Measurements from ENCODE around the gene FOXA1. TPM values are rescaled to one million over a fixed set of nuclear protein-coding genes. Genes with fewer than 3 reads are reported as not detected.

FOXA1 gene
- total and polyA plus RNA-seq, 9 of the 15 experiments (the other 6 are each of a cell fraction or from before 2014, with no cell fraction given) = 0.20 to 3.0 (median 1.3) TPM

- TF ChIP-seq, protein P1, sequence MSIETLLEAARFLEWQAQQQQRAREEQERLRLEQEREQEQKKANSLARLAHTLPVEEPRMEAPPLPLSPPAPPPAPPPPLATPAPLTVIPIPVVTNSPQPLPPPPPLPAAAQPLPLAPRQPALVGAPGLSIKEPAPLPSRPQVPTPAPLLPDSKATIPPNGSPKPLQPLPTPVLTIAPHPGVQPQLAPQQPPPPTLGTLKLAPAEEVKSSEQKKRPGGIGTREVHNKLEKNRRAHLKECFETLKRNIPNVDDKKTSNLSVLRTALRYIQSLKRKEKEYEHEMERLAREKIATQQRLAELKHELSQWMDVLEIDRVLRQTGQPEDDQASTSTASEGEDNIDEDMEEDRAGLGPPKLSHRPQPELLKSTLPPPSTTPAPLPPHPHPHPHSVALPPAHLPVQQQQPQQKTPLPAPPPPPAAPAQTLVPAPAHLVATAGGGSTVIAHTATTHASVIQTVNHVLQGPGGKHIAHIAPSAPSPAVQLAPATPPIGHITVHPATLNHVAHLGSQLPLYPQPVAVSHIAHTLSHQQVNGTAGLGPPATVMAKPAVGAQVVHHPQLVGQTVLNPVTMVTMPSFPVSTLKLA (conservative IDR thresholded peaks at IDR 0.05) = no peak
- TF ChIP-seq BDP1 (IDR thresholded peaks at IDR 0.05; ENCODE audit: insufficient read depth, insufficient read length) = no peak
- no peak for TF ChIP-seq POLR2AphosphoS2 (IDR thresholded peaks at IDR 0.05; ENCODE audit: low read length)
- no peak for TF ChIP-seq ZNF717 (CRISPR knock-in tag; IDR thresholded peaks at IDR 0.05)
- no peak for TF ChIP-seq BRD9 (IDR thresholded peaks at IDR 0.05; ENCODE audit: low read depth, partially characterized antibody)
- TF ChIP-seq, protein P2, sequence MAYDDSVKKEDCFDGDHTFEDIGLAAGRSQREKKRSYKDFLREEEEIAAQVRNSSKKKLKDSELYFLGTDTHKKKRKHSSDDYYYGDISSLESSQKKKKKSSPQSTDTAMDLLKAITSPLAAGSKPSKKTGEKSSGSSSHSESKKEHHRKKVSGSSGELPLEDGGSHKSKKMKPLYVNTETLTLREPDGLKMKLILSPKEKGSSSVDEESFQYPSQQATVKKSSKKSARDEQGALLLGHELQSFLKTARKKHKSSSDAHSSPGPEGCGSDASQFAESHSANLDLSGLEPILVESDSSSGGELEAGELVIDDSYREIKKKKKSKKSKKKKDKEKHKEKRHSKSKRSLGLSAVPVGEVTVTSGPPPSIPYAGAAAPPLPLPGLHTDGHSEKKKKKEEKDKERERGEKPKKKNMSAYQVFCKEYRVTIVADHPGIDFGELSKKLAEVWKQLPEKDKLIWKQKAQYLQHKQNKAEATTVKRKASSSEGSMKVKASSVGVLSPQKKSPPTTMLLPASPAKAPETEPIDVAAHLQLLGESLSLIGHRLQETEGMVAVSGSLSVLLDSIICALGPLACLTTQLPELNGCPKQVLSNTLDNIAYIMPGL (CRISPR knock-in tag; IDR thresholded peaks at IDR 0.05) = no peak
- no peak for TF ChIP-seq ZNF408 (CRISPR knock-in tag; IDR thresholded peaks at IDR 0.05; ENCODE audit: low read depth)
Observed at GRCh38 chr14:37620856-37621255, 25.8 kb upstream of the FOXA1 start (continued).

GRCh38 chr14:37618498-37619028, 23.5 kb upstream of the FOXA1 start:
- Histone ChIP-seq H3K4me1 (replicated peaks in 1 of 2; ENCODE audit: control insufficient read depth in 2 of 2, insufficient read depth in 2 of 2, low read length in 2 of 2) (peaks cover 0 to 6% of the 10 kb centered on the region in 2 experiments; a peak in 2 of 5 replicates), H3K9ac (ENCODE audit: insufficient read depth in 1 of 2, low read depth in 2 of 2, low read length in 2 of 2) (no peak overlapping the region), H3K27ac (ENCODE audit: extremely low read depth, low read depth, low read length) (no peak overlapping the region), H2AFZ (ENCODE audit: low read depth, low read length) (no peak overlapping the region), H3K9me1 (ENCODE audit: control insufficient read depth, insufficient read depth, low read length) (no peaks in the 10 kb centered on the region), H3K79me2 (ENCODE audit: control insufficient read depth, insufficient read depth, low read length) (no peaks in the 10 kb centered on the region), H3K27me3 (ENCODE audit: control insufficient read depth in 2 of 2, insufficient read depth in 2 of 2, low read length in 2 of 2) (peaks cover 0 to 10% of the 10 kb centered on the region in 2 experiments; a peak in 3 of 5 replicates), H3K9me3 (replicated peaks; ENCODE audit: control insufficient read depth, insufficient read depth, low read depth, low read length) (no peaks in the 10 kb centered on the region), H3K36me3 (ENCODE audit: control insufficient read depth, insufficient read depth, low read length) (no peaks in the 10 kb centered on the region), H3K4me2 (ENCODE audit: insufficient read depth, low read length) (no peak overlapping the region), H3K4me3 (no peak overlapping the region), H4K20me1 (replicated peaks; ENCODE audit: control insufficient read depth, insufficient read depth, low read length) (no peaks in the 10 kb centered on the region)
- 0% methylated on average over 1 of the region's 1 CpG for whole genome bisulfite sequencing (ENCODE audit: insufficient coverage, low coverage, missing lambda C conversion rate)
- no peak for FAIRE-seq
- CTCF ChIA-PET (ENCODE audit: low intra/inter-chr PET ratio) = no interaction called here
- in situ Hi-C loops (cut with MboI) (no loop called here), intact Hi-C loops (cut with micrococcal nuclease) (no loop called here)
- no TSS peak for BruUV-seq (replicated peaks)
- no peak for DNase-seq (ENCODE audit: extremely low read depth in 1 of 4, low spot score in 3 of 4)
- no peak for ATAC-seq
- POLR2A ChIA-PET = no interaction called here
- no peak for TF ChIP-seq NFXL1 (CRISPR knock-in tag; IDR thresholded peaks at IDR 0.05)
- no peak for TF ChIP-seq XRCC4 (IDR thresholded peaks at IDR 0.05; ENCODE audit: extremely low read depth, insufficient read depth, insufficient read length)
- TF ChIP-seq SPI1 (IDR thresholded peaks at IDR 0.05; ENCODE audit: borderline replicate concordance, low read depth, low read length) = 0 out of 2 replicates have a peak, but pooled peaks have one; percentile 16
